SK-N-DZ (cell line): Measurements from ENCODE around the gene ELMO1.

Experiments
- DNase-seq: peaks from one replicate; pipeline ENCODE4 v3.0.0-alpha.2; 2015; ENCODE audit warnings: low spot score

The ELMO1 gene

GRCh38 chr7:37195388-37195787, 253.3 kb downstream of the ELMO1 start:
- no peak for DNase-seq

- no peak for DNase-seq
Observed at GRCh38 chr7:37194943-37195342, 253.7 kb downstream of the ELMO1 start.

- DNase-seq: no peak
Observed at GRCh38 chr7:37193775-37194135, 254.9 kb downstream of the ELMO1 start.

DNA sequence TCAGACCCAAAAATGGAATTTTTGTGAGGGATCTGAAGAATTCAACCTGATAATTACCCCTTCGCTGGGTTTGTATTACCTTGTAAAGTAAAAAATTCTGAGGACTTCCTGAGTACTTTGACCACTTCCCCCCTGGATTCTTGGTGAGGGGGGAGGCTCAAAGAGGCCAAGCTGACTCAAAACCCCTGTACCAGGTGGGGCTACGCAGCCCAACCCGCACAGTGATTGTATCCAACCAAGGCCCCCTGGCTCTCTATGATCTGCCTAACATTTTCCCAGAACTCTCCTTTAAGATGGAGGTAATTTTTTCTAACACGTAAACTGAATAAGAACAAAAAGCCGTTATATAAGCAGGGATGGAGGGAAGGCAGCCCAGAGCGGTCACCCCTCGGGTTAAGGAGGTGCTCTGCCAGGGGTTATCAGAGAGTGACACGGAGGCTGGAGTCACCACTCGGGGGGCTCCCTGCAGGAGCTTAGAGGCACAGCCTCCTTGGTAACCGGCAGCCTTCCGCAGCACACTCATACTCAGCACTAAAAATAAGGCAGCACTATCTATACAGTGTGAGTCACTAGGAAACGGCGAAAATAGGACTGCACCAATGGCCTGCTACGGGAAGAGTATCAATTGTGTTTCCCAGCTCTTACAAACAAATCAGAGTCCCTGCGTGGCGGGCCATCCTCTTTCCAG, 255.4 kb downstream of the ELMO1 start:
- no peak for DNase-seq

GRCh38 chr7:37191797-37192196, 256.9 kb downstream of the ELMO1 start:
- no peak for DNase-seq

DNA sequence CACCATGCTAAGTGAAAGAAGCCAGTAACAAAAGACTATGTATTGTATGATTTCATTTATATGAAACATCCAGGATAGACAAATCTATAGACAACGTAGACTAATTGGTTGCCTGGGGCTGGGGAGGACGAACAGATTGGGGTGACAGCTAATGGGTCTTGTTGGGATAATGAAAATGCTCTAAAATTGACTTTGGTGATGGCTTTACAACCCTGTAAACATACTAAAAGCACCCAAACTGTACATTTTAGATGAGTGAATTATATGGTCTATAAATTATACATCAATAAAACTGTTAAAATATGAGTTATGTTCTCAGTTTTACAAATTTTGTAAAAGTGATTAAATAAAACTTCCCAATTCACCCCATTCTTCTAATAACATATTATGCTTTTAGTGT, 261.5 kb downstream of the ELMO1 start:
- DNase-seq: no peak

- DNase-seq: no peak
Observed at GRCh38 chr7:37186753-37187152, 261.9 kb downstream of the ELMO1 start.

GRCh38 chr7:37181550-37181932, 267.1 kb downstream of the ELMO1 start:
- DNase-seq: no peak

- DNase-seq: no peak
Observed at GRCh38 chr7:37180828-37181549, 267.7 kb downstream of the ELMO1 start.

DNA sequence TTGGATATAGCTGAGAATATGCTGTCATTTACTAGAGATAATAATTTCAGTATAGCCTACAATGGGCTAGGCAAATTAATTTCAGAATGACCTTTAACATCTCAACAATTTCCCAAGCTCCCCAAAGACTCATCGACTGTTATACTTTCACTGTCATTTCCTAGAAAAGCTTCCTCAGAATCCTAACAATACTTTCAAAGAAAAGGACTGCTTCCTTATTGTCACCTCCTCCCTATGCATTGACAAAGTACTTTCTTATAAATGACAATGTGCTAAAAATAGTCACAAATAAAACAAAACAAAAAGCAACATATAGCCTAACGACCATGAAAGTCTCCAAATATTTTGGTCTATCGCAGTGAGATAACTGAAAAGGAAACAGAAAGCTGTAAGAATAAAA, 272.6 kb downstream of the ELMO1 start:
- DNase-seq: no peak

- no peak for DNase-seq
Observed at GRCh38 chr7:37174460-37174859, 274.2 kb downstream of the ELMO1 start.

DNA sequence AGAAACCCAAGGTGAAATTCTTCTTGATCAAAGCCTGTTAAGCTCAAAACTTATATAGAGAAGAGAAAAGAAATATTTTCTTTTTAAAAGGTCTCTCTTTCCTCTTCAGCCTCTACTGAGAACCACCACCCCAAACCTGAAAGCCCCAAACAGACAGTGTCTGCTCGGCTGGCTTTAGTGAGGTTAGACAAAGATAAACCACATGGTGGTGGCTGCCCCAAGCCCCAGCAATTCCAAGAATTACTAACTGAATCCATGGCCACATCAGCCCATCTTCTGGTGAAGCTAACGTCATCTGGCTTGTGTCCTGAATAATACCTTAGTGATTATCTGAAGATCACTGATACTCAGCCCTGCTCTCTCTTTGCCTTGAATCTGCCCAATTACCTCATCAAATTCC, 275.0 kb downstream of the ELMO1 start:
- DNase-seq: no peak

- no peak for DNase-seq
Observed at GRCh38 chr7:37162106-37162505, 286.6 kb downstream of the ELMO1 start.

DNA sequence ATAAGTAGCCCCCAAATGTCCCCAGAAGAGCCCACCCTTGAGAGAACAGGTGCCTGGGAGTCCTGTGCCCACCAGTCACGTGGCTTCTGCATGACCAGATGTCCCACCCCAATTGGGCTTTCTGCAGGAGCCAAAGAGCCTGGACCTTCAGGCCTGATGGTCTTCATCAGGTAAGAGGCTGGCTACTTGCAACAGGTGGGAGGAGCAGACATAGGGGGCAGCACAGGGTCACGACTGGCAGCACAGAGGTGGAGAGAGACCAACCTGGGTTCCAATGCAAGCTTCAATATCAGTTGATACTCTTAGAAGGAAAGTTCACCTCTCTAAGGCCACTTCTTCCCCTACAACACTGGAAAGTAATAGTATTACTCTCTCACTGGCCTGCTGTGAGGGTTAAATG, 288.0 kb downstream of the ELMO1 start:
- no peak for DNase-seq

GRCh38 chr7:37153376-37153775, 295.3 kb downstream of the ELMO1 start:
- no peak for DNase-seq

GRCh38 chr7:37151741-37152413, 296.8 kb downstream of the ELMO1 start:
- DNase-seq: no peak

DNA sequence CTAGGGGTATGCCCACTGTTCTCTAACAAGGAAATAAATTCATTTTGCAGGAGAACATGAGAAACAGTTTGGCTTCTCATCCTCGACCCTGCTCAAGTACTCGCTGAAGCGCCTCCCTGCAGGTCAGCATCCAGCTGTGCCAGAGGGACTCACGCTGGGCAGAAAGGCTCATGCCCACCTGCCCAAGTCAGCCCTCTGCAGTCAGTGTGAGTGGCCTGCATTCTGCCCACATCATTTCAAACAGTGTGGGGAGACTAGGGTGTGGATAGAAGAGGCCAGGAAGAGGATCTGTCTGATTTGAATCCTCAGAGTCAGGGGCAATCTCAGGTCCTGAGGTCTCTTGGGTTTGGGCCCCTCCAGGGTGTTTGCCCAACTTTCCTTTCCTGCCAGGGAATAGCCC, 297.8 kb downstream of the ELMO1 start:
- DNase-seq: no peak

DNA sequence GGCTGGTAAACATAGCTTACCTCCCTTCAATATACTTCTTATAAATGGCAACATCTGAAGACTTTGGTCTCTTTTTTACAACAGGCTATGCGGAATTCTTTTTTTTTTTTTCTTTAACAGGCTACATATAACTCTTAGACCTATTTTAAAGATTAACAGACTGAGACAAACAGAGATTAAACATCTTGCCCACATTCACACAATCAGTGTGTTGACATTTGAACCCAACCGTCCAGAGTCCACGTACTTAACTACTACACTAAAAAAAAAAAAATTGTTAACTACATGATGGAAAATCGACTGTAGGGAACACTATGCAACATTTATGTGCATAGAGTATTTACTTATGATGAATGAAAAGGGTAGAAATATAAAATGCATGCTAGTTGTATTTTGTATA, 298.5 kb downstream of the ELMO1 start:
- DNase-seq: no peak

DNA sequence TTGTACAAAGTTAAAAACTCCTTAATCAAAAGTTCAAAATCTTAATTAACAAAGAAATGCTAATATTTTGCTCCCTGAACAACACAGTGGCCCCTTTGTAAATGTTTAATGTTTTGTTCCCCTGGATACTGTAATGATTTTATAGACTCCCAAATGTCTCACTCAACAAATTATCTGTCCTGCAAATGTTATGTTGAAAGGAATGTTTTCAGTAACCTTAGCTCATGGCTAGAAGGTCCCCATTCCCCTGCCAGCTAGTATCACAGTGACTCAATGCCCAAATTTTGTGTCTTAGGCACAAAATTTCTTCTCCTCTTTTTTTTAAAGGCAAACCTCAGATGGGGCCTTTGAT, 298.9 kb downstream of the ELMO1 start:
- no peak for DNase-seq

DNA sequence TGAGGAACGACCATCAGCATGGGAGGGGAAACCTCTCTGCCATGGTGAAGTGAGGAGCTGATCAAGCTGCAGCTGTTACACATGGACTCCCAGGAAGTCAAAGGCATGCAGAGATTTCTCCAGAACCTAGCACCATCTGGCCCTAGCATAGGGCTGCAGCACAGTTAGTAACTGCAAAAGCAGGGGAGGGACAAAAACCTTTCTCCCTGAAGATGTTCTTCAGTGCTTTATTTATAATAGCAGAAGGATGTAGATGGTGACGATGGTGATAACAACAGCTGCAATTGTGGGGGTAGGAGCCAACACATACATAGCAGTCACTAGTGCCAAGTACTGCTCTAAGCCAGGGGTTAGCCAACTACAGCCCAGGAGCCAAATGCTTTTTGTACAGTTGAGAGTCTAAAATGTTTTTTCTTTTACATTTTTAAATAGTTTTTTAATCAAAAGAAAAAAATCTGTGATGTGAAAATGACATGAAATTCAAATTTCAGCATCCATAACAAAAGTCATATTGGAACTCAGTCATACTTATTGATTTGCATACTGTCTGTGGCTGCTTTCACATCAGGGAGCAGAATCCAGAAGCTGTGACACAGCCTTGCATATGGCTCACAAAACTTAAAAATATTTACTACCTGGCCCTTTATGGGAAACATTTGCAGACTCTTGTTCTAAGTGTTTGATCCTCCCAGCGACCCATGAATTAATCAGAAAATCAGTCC, 299.5 kb downstream of the ELMO1 start:
- no peak for DNase-seq

- no peak for DNase-seq
Observed at GRCh38 chr7:37145682-37146081, 303.0 kb downstream of the ELMO1 start.

GRCh38 chr7:37144423-37144822, 304.2 kb downstream of the ELMO1 start:
- no peak for DNase-seq
